IPS-20b (cell line): ENCODE results near the gene FAM209A.
"Not testable (repeated sequence)": the region's sequence is repeated elsewhere in the genome, so short reads cannot be mapped to it uniquely, and the experiment has no call there.

ENCODE experiments used
- H3K27ac ChIP-seq: one replicate; pipeline ENCODE4 v1.5.1; 2013; ENCODE audit warnings: low read length
- H3K27me3 ChIP-seq: 2 replicates; pipeline ENCODE4 v1.6.1; 2013; ENCODE audit warnings: mild to moderate bottlenecking, low read length, inconsistent platforms; ENCODE audit not compliant: insufficient read depth
- H3K36me3 ChIP-seq: 2 replicates; pipeline ENCODE4 v1.6.1; 2013; ENCODE audit warnings: low read depth, mild to moderate bottlenecking, inconsistent platforms, low read length, moderate library complexity; ENCODE audit not compliant: insufficient read depth
- H3K4me1 ChIP-seq: 2 replicates; pipeline ENCODE4 v1.6.1; 2013; ENCODE audit warnings: mild to moderate bottlenecking, control low read depth, inconsistent platforms, low read length, moderate library complexity; ENCODE audit not compliant: insufficient read depth
- H3K4me3 ChIP-seq: 2 replicates; pipeline ENCODE4 v1.5.1; 2013; ENCODE audit warnings: mild to moderate bottlenecking, low read length, inconsistent platforms
- H3K9ac ChIP-seq: 2 replicates; pipeline ENCODE4 v1.6.1; 2013; ENCODE audit warnings: low read depth, mild to moderate bottlenecking, inconsistent platforms, low read length, moderate library complexity
- H3K9me3 ChIP-seq: 2 replicates; pipeline ENCODE4 v1.6.1; 2013; ENCODE audit warnings: mild to moderate bottlenecking, low read depth, low read length, inconsistent platforms; ENCODE audit not compliant: insufficient read depth

Gene FAM209A

GRCh38 chr20:56517211-56517610 lies 7.3 kb upstream of the FAM209A start:
- H3K9me3 ChIP-seq = peaks cover 31% of the 10 kb centered on the region
- no peaks in the 10 kb centered on the region for H3K27me3 ChIP-seq
- H3K36me3 ChIP-seq = peaks cover 47% of the 10 kb centered on the region
- no peak overlapping the region for H3K4me3 ChIP-seq
- H3K9ac ChIP-seq = no peak overlapping the region
- H3K27ac ChIP-seq = no peak overlapping the region
- no peaks in the 10 kb centered on the region for H3K4me1 ChIP-seq

DNA sequence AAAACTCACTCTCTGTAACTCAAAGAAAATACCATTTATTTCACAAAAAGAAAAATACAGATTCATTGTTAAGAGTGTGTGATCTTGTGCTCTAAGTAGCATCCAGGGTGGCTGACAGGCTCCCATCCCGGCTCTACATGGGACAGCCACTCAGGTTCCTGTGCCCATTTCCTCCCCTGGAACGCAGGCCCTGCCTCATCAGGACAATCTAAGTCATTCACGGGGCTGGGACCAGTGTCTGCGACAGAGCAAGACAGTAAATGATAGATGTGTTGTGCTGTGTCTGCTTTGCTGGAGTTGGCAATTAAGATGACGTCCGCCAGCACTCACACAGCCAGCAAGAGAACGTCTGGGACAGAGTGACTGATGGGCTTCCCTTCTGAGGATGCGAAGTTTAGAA lies 6.9 kb upstream of the FAM209A start:
- H3K36me3 ChIP-seq = peaks cover 47% of the 10 kb centered on the region
- no peak overlapping the region for H3K27ac ChIP-seq
- peaks cover 31% of the 10 kb centered on the region for H3K9me3 ChIP-seq
- no peaks in the 10 kb centered on the region for H3K4me1 ChIP-seq
- H3K9ac ChIP-seq = no peak overlapping the region
- no peak overlapping the region for H3K4me3 ChIP-seq
- H3K27me3 ChIP-seq = no peaks in the 10 kb centered on the region

GRCh38 chr20:56518126-56518525 lies 6.4 kb upstream of the FAM209A start:
- H3K27me3 ChIP-seq = no peaks in the 10 kb centered on the region
- H3K4me3 ChIP-seq = no peak overlapping the region
- H3K27ac ChIP-seq = no peak overlapping the region
- H3K36me3 ChIP-seq = peaks cover 47% of the 10 kb centered on the region
- no peaks in the 10 kb centered on the region for H3K4me1 ChIP-seq
- H3K9me3 ChIP-seq = peaks cover 31% of the 10 kb centered on the region
- H3K9ac ChIP-seq = no peak overlapping the region

GRCh38 chr20:56518721-56519398 lies 5.7 kb upstream of the FAM209A start:
- Histone ChIP-seq H3K4me3 (no peak overlapping the region), H3K36me3 (peaks cover 43% of the 10 kb centered on the region)

GRCh38 chr20:56519551-56519950 lies 5.0 kb upstream of the FAM209A start:
- Histone ChIP-seq H3K27me3 (no peaks in the 10 kb centered on the region), H3K36me3 (peaks cover 43% of the 10 kb centered on the region), H3K9ac (no peak overlapping the region), H3K27ac (no peak overlapping the region), H3K4me3 (no peak overlapping the region), H3K9me3 (peaks cover 31% of the 10 kb centered on the region), H3K4me1 (no peaks in the 10 kb centered on the region)

More at GRCh38 chr20:56518721-56519398, 5.7 kb upstream of the FAM209A start:
- H3K27ac ChIP-seq = no peak overlapping the region
- no peaks in the 10 kb centered on the region for H3K27me3 ChIP-seq
- H3K4me1 ChIP-seq = no peaks in the 10 kb centered on the region
- H3K9me3 ChIP-seq = peaks cover 31% of the 10 kb centered on the region
- H3K9ac ChIP-seq = no peak overlapping the region

DNA sequence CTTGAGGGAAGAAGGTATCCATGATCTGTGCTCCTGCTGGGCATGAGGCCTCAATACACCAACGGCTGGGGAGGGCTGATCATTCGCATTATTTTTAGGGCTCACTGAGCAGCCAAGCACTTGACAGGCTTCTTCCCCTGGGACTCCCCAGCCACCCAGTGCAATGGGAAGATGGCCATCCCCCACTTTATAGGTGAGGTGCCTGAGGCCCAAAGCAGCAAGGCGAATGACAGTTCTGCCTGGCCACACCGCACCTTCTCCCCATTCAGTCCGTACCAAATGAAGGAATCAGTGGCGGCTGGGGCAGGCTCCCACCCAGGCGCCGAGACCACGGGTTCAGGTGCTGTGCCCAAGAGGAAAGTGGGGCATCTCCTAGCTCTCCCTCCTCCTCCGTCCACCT lies 4.4 kb upstream of the FAM209A start:
- Histone ChIP-seq H3K27ac (no peak overlapping the region), H3K9me3 (peaks cover 31% of the 10 kb centered on the region), H3K4me1 (no peaks in the 10 kb centered on the region), H3K4me3 (no peak overlapping the region), H3K9ac (no peak overlapping the region), H3K27me3 (no peaks in the 10 kb centered on the region), H3K36me3 (peaks cover 43% of the 10 kb centered on the region)

- H3K4me3 ChIP-seq, H3K27me3 ChIP-seq, H3K4me1 ChIP-seq, H3K27ac ChIP-seq, H3K9ac ChIP-seq: not testable (repeated sequence)
- peaks cover 31% of the 10 kb centered on the region for H3K9me3 ChIP-seq
- peaks cover 43% of the 10 kb centered on the region for H3K36me3 ChIP-seq
These were observed 3.7 kb upstream of the FAM209A start for GRCh38 chr20:56520746-56521354.

- Histone ChIP-seq H3K36me3 (peaks cover 36% of the 10 kb centered on the region), H3K4me3 (no peak overlapping the region), H3K27me3 (no peaks in the 10 kb centered on the region), H3K27ac (no peak overlapping the region), H3K9ac (no peak overlapping the region), H3K9me3 (peaks cover 31% of the 10 kb centered on the region), H3K4me1 (no peaks in the 10 kb centered on the region)
These were observed 2.2 kb upstream of the FAM209A start for GRCh38 chr20:56522311-56522710.

DNA sequence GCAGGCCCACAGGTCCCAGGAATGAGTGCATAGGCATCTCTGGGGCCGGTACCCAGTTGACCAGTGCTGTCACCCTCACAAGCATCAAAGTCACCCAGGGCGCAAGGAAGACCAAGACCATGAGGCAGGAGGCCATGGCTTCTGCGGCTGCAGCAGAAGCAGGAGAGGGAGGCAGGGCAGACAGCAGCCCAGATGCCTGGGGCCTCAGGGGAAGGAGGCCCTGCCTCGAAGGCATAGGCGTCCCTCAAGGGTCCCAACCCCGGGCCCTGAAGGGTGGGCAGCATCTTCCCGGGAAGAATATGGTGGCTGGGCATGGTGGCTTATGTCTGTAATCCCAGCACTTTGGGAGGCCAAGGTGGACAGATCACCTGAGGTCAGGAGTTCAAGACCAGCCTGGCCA lies 3.0 kb downstream of the FAM209A start:
- Histone ChIP-seq H3K9ac (no peak overlapping the region), H3K4me3 (no peak overlapping the region), H3K4me1 (no peaks in the 10 kb centered on the region), H3K27ac (no peak overlapping the region), H3K9me3 (no peaks in the 10 kb centered on the region), H3K36me3 (no peaks in the 10 kb centered on the region), H3K27me3 (no peaks in the 10 kb centered on the region)

GRCh38 chr20:56532946-56533345 lies 8.4 kb downstream of the FAM209A start, which contains the start of gene FAM209B:
Gene FAM209B, plus strand, starts transcription at chr20:56533246. Its CDS starts 96 bp downstream, at chr20:56533342.
- H3K9ac ChIP-seq, H3K4me3 ChIP-seq, H3K27me3 ChIP-seq, H3K36me3 ChIP-seq, H3K4me1 ChIP-seq, H3K9me3 ChIP-seq, H3K27ac ChIP-seq: not testable (repeated sequence)

- Histone ChIP-seq H3K36me3 (no peaks in the 10 kb centered on the region), H3K9me3 (no peaks in the 10 kb centered on the region), H3K27me3 (no peaks in the 10 kb centered on the region), H3K4me1 (no peaks in the 10 kb centered on the region), H3K4me3 (no peak overlapping the region), H3K27ac (no peak overlapping the region), H3K9ac (no peak overlapping the region)
These were observed 13.5 kb downstream of the FAM209A start for GRCh38 chr20:56537997-56538396.

GRCh38 chr20:56540415-56540814 lies 15.9 kb downstream of the FAM209A start:
- Histone ChIP-seq H3K4me1 (no peaks in the 10 kb centered on the region), H3K9ac (no peak overlapping the region)

More at GRCh38 chr20:56540415-56540814, 15.9 kb downstream of the FAM209A start:
- H3K9me3 ChIP-seq = no peaks in the 10 kb centered on the region
- no peak overlapping the region for H3K27ac ChIP-seq
- no peak overlapping the region for H3K4me3 ChIP-seq
- no peaks in the 10 kb centered on the region for H3K36me3 ChIP-seq
- H3K27me3 ChIP-seq = no peaks in the 10 kb centered on the region
